HEK293 (cell line): ENCODE results near the gene TRAF4.

Experiments used
- GFI1B ChIP-seq: fragments of 450-650 bp; formaldehyde crosslinking; IDR thresholded peaks from 2 replicates; pipeline ENCODE4 v1.5.1; 2016; ENCODE audit warnings: missing biosample characterization, missing genetic modification characterization
- GLIS1 ChIP-seq: fragments of 450-650 bp; formaldehyde crosslinking; IDR thresholded peaks from 2 replicates; pipeline ENCODE4 v1.5.1; 2016; ENCODE audit warnings: missing biosample characterization, missing genetic modification characterization
- GLIS2 ChIP-seq: fragments of 450-650 bp; formaldehyde crosslinking; IDR thresholded peaks from 2 replicates; pipeline ENCODE4 v1.5.1; 2016; ENCODE audit warnings: missing biosample characterization, missing genetic modification characterization
- HOXC10 ChIP-seq: sonication (generic); formaldehyde crosslinking; IDR thresholded peaks from 2 replicates; pipeline ENCODE4 v1.8.1; 2023; ENCODE audit warnings: mild to moderate bottlenecking, missing genetic modification reagents
- REPIN1 ChIP-seq: fragments of 450-650 bp; formaldehyde crosslinking; IDR thresholded peaks from 2 replicates; pipeline ENCODE4 v1.5.1; 2017; ENCODE audit warnings: missing biosample characterization, missing genetic modification characterization, low read depth
- TRIM28 ChIP-seq: IDR thresholded peaks from 2 replicates; pipeline ENCODE4 v1.6.1; 2011; ENCODE audit warnings: low read length, control low read depth, borderline replicate concordance
- ZFP37 ChIP-seq: fragments of 450-650 bp; formaldehyde crosslinking; IDR thresholded peaks from 2 replicates; pipeline ENCODE4 v1.5.1; 2016; ENCODE audit warnings: missing biosample characterization, missing genetic modification characterization
- ZNF10 ChIP-seq: fragments of 450-650 bp; formaldehyde crosslinking; IDR thresholded peaks from 2 replicates; pipeline ENCODE4 v1.5.1; 2017; ENCODE audit warnings: missing biosample characterization, missing genetic modification characterization
- ZNF114 ChIP-seq: fragments of 450-650 bp; formaldehyde crosslinking; IDR thresholded peaks from 2 replicates; pipeline ENCODE4 v1.5.0; 2017; ENCODE audit warnings: missing biosample characterization, missing genetic modification characterization
- ZNF146 ChIP-seq: fragments of 450-650 bp; formaldehyde crosslinking; IDR thresholded peaks from 2 replicates; pipeline ENCODE4 v1.5.1; 2016; ENCODE audit warnings: missing biosample characterization, missing genetic modification characterization
- ZNF202 ChIP-seq: fragments of 450-650 bp; formaldehyde crosslinking; IDR thresholded peaks from 2 replicates; pipeline ENCODE4 v1.5.1; 2016; ENCODE audit warnings: missing biosample characterization, missing genetic modification characterization, borderline replicate concordance
- ZNF23 ChIP-seq: fragments of 450-650 bp; formaldehyde crosslinking; IDR thresholded peaks from 2 replicates; pipeline ENCODE4 v1.5.1; 2016; ENCODE audit warnings: missing biosample characterization, missing genetic modification characterization, borderline replicate concordance
- ZNF311 ChIP-seq: fragments of 450-650 bp; formaldehyde crosslinking; IDR thresholded peaks from 2 replicates; pipeline ENCODE4 v1.5.1; 2017; ENCODE audit warnings: missing biosample characterization, missing genetic modification characterization, borderline replicate concordance
- ZNF350 ChIP-seq: fragments of 450-650 bp; formaldehyde crosslinking; IDR thresholded peaks from 2 replicates; pipeline ENCODE4 v1.5.0; 2017; ENCODE audit warnings: missing biosample characterization, mild to moderate bottlenecking, missing genetic modification characterization
- ZNF416 ChIP-seq: fragments of 450-650 bp; formaldehyde crosslinking; IDR thresholded peaks from 2 replicates; pipeline ENCODE4 v1.5.1; 2016; ENCODE audit warnings: missing biosample characterization, missing genetic modification characterization
- ZNF423 ChIP-seq: fragments of 450-650 bp; formaldehyde crosslinking; IDR thresholded peaks from 2 replicates; pipeline ENCODE4 v1.5.1; 2016; ENCODE audit warnings: missing biosample characterization, missing genetic modification characterization
- ZNF510 ChIP-seq: fragments of 450-650 bp; formaldehyde crosslinking; IDR thresholded peaks from 2 replicates; pipeline ENCODE4 v1.5.1; 2018; ENCODE audit warnings: mild to moderate bottlenecking, missing genetic modification characterization, missing biosample characterization; ENCODE audit not compliant: insufficient replicate concordance
- ZNF560 ChIP-seq: fragments of 450-650 bp; formaldehyde crosslinking; IDR thresholded peaks from 2 replicates; pipeline ENCODE4 v1.5.1; 2017; ENCODE audit warnings: missing biosample characterization, missing genetic modification characterization, borderline replicate concordance
- ZNF600 ChIP-seq: fragments of 450-650 bp; formaldehyde crosslinking; IDR thresholded peaks from 2 replicates; pipeline ENCODE4 v1.5.1; 2016; ENCODE audit warnings: missing biosample characterization, missing genetic modification characterization
- ZNF707 ChIP-seq: fragments of 450-650 bp; formaldehyde crosslinking; IDR thresholded peaks from 2 replicates; pipeline ENCODE4 v1.5.1; 2016; ENCODE audit warnings: missing biosample characterization, missing genetic modification characterization
- ZNF76 ChIP-seq: fragments of 450-650 bp; formaldehyde crosslinking; IDR thresholded peaks from 2 replicates; pipeline ENCODE4; 2016; ENCODE audit warnings: low read depth, missing biosample characterization, missing genetic modification characterization, borderline replicate concordance
- ZXDB ChIP-seq: fragments of 450-650 bp; formaldehyde crosslinking; IDR thresholded peaks from 2 replicates; pipeline ENCODE4 v1.5.1; 2016; ENCODE audit warnings: missing biosample characterization, missing genetic modification characterization
- TF ChIP-seq, protein P1 (sequence below): fragments of 450-650 bp; formaldehyde crosslinking; IDR thresholded peaks from 2 replicates; pipeline ENCODE4 v1.5.1; 2016; ENCODE audit warnings: missing biosample characterization, missing genetic modification characterization, borderline replicate concordance
- TF ChIP-seq, protein P2 (sequence below): fragments of 450-650 bp; formaldehyde crosslinking; IDR thresholded peaks from 2 replicates; pipeline ENCODE4 v1.5.1; 2016; ENCODE audit warnings: missing biosample characterization, missing genetic modification characterization
- TF ChIP-seq, protein P3 (sequence below): fragments of 450-650 bp; formaldehyde crosslinking; IDR thresholded peaks from 2 replicates; pipeline ENCODE4 v1.5.1; 2016; ENCODE audit warnings: missing biosample characterization, missing genetic modification characterization
- TF ChIP-seq, protein P4 (sequence below): fragments of 450-650 bp; formaldehyde crosslinking; IDR thresholded peaks from 2 replicates; pipeline ENCODE4 v1.5.1; 2016; ENCODE audit warnings: missing biosample characterization, missing genetic modification characterization, low read depth
- TF ChIP-seq, protein P5 (sequence below): fragments of 450-650 bp; formaldehyde crosslinking; IDR thresholded peaks from 2 replicates; pipeline ENCODE4 v1.5.1; 2016; ENCODE audit warnings: missing biosample characterization, missing genetic modification characterization
- TF ChIP-seq, protein P6 (sequence below): fragments of 450-650 bp; formaldehyde crosslinking; IDR thresholded peaks from 2 replicates; pipeline ENCODE4 v1.5.1; 2016; ENCODE audit warnings: missing biosample characterization, missing genetic modification characterization
- TF ChIP-seq, protein P7 (sequence below): fragments of 450-650 bp; formaldehyde crosslinking; IDR thresholded peaks from 2 replicates; pipeline ENCODE4 v1.5.1; 2017; ENCODE audit warnings: missing biosample characterization, missing genetic modification characterization

The TRAF4 gene

DNA sequence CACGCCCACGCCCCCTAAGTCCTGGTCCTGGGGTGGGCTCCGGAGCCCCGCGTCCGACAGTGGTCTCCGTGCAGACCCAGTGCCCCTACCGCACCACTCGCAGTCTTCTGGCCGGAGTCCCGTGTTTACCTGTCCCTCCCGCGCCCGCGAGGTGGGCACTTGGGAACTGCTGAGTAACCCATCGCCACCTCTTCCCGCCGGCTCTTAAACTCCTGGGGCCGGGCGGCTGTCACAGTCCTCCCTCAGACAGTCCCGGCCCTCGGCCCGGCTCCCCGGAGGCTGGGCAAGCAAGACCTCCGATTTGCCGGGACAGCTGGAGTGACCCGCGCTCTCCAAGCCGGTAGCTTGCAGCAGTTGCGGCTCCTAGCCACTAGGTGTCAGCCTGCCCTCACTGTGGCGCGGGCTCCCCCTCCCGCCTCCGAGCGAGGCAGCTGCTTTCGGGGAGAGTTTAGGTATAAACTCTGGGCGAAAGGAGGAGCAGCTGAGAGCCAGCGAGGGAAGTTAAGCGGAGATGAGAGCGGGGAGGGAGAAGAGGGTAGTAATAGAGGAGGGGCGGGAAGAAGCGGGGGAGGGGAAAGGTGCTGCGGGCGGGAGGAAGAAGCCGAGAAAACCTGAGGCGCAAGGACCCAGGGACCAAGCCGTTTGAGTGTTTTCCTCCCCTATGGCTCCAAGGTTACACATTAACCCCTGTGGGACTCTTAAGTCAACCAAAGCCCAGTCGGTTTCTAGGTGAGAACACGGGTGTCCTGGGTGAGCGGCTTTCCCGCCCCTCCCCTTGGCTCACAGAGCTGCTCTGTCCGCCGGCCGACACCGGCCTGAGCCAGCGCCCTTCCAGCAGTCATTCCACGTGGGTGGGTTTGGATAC, 17.0 kb upstream of the TRAF4 start (continued):
- TF ChIP-seq, protein P1, sequence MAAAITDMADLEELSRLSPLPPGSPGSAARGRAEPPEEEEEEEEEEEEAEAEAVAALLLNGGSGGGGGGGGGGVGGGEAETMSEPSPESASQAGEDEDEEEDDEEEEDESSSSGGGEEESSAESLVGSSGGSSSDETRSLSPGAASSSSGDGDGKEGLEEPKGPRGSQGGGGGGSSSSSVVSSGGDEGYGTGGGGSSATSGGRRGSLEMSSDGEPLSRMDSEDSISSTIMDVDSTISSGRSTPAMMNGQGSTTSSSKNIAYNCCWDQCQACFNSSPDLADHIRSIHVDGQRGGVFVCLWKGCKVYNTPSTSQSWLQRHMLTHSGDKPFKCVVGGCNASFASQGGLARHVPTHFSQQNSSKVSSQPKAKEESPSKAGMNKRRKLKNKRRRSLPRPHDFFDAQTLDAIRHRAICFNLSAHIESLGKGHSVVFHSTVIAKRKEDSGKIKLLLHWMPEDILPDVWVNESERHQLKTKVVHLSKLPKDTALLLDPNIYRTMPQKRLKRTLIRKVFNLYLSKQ (tag by site-specific recombination) = no peak
- TF ChIP-seq ZNF202 (tag by site-specific recombination) (no peak), GLIS2 (peak; percentile 92), ZNF10 (tag by site-specific recombination) (peak; percentile 61; the same call in 1 of the 2 replicates), GLIS1 (tag by site-specific recombination) (no peak; the same call in none of the 2 replicates), ZNF416 (tag by site-specific recombination) (no peak), ZNF146 (tag by site-specific recombination) (peak; percentile 5), ZNF311 (no peak), ZNF560 (tag by site-specific recombination) (no peak), ZNF350 (tag by site-specific recombination) (no peak), ZNF23 (tag by site-specific recombination) (no peak), HOXC10 (no peak), ZNF510 (no peak), ZNF600 (tag by site-specific recombination) (peak; percentile 74), ZFP37 (tag by site-specific recombination) (no peak; the same call in 1 of the 2 replicates), ZNF423 (tag by site-specific recombination) (peak; percentile 87), GFI1B (tag by site-specific recombination) (no peak), REPIN1 (no peak), ZNF707 (tag by site-specific recombination) (no peak), TRIM28 (0 out of 2 replicates have a peak, but pooled peaks have one; percentile 42), ZXDB (tag by site-specific recombination) (no peak; the same call in 1 of the 2 replicates), ZNF114 (tag by site-specific recombination) (no peak), ZNF76 (tag by site-specific recombination) (peak; percentile 10; the same call in 1 of the 2 replicates)
- TF ChIP-seq, protein P2, sequence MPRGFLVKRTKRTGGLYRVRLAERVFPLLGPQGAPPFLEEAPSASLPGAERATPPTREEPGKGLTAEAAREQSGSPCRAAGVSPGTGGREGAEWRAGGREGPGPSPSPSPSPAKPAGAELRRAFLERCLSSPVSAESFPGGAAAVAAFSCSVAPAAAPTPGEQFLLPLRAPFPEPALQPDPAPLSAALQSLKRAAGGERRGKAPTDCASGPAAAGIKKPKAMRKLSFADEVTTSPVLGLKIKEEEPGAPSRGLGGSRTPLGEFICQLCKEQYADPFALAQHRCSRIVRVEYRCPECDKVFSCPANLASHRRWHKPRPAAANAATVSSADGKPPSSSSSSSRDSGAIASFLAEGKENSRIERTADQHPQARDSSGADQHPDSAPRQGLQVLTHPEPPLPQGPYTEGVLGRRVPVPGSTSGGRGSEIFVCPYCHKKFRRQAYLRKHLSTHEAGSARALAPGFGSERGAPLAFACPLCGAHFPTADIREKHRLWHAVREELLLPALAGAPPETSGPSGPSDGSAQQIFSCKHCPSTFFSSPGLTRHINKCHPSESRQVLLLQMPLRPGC (tag by site-specific recombination) = peak; percentile 11; the same call in 1 of the 2 replicates
- TF ChIP-seq, protein P3, sequence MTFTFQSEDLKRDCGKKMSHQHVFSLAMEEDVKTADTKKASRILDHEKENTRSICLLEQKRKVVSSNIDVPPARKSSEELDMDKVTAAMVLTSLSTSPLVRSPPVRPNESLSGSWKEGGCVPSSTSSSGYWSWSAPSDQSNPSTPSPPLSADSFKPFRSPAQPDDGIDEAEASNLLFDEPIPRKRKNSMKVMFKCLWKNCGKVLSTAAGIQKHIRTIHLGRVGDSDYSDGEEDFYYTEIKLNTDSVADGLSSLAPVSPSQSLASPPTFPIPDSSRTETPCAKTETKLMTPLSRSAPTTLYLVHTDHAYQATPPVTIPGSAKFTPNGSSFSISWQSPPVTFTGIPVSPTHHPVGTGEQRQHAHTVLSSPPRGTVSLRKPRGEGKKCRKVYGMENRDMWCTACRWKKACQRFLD (tag by site-specific recombination) = peak; percentile 47; the same call in 1 of the 2 replicates
- TF ChIP-seq, protein P4, sequence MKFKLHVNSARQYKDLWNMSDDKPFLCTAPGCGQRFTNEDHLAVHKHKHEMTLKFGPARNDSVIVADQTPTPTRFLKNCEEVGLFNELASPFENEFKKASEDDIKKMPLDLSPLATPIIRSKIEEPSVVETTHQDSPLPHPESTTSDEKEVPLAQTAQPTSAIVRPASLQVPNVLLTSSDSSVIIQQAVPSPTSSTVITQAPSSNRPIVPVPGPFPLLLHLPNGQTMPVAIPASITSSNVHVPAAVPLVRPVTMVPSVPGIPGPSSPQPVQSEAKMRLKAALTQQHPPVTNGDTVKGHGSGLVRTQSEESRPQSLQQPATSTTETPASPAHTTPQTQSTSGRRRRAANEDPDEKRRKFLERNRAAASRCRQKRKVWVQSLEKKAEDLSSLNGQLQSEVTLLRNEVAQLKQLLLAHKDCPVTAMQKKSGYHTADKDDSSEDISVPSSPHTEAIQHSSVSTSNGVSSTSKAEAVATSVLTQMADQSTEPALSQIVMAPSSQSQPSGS (tag by site-specific recombination) = no peak
- TF ChIP-seq, protein P5, sequence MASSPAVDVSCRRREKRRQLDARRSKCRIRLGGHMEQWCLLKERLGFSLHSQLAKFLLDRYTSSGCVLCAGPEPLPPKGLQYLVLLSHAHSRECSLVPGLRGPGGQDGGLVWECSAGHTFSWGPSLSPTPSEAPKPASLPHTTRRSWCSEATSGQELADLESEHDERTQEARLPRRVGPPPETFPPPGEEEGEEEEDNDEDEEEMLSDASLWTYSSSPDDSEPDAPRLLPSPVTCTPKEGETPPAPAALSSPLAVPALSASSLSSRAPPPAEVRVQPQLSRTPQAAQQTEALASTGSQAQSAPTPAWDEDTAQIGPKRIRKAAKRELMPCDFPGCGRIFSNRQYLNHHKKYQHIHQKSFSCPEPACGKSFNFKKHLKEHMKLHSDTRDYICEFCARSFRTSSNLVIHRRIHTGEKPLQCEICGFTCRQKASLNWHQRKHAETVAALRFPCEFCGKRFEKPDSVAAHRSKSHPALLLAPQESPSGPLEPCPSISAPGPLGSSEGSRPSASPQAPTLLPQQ (tag by site-specific recombination) = peak; percentile 66; the same call in 1 of the 2 replicates
- TF ChIP-seq, protein P6, sequence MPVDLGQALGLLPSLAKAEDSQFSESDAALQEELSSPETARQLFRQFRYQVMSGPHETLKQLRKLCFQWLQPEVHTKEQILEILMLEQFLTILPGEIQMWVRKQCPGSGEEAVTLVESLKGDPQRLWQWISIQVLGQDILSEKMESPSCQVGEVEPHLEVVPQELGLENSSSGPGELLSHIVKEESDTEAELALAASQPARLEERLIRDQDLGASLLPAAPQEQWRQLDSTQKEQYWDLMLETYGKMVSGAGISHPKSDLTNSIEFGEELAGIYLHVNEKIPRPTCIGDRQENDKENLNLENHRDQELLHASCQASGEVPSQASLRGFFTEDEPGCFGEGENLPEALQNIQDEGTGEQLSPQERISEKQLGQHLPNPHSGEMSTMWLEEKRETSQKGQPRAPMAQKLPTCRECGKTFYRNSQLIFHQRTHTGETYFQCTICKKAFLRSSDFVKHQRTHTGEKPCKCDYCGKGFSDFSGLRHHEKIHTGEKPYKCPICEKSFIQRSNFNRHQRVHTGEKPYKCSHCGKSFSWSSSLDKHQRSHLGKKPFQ (tag by site-specific recombination) = peak; percentile 86
- TF ChIP-seq, protein P7, sequence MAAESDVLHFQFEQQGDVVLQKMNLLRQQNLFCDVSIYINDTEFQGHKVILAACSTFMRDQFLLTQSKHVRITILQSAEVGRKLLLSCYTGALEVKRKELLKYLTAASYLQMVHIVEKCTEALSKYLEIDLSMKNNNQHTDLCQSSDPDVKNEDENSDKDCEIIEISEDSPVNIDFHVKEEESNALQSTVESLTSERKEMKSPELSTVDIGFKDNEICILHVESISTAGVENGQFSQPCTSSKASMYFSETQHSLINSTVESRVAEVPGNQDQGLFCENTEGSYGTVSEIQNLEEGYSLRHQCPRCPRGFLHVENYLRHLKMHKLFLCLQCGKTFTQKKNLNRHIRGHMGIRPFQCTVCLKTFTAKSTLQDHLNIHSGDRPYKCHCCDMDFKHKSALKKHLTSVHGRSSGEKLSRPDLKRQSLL (tag by site-specific recombination) = no peak
